GM13976 (cell line): ENCODE results near the gene MBP.

Experiments used
- DNase-seq: peaks from one replicate; pipeline ENCODE4 v3.0.0; 2012; ENCODE audit warnings: low spot score
- CTCF ChIP-seq: IDR thresholded peaks from 2 replicates; pipeline ENCODE4 v1.5.1; 2012; ENCODE audit warnings: borderline replicate concordance, mild to moderate bottlenecking; ENCODE audit not compliant: insufficient read depth; ENCODE audit errors: extremely low read depth, missing control alignments, control extremely low read depth
- in situ Hi-C: fragments of 300-500 bp; cut with MboI; formaldehyde crosslinking; loops from one replicate; pipeline ENCODE4 v1.12.0; 2022; ENCODE audit warnings: low sequenced_read_pairs, mixed read lengths, inconsistent platforms; ENCODE audit not compliant: unreplicated experiment

The MBP gene

GRCh38 chr18:77103187-77103850, 29.3 kb downstream of the MBP start:
- no peak for DNase-seq
- in situ Hi-C loops: loop anchor here (25.0 kb wide), 1 partner anchor 616 kb away; the partner anchor contains the start of gene ZNF516
- TF ChIP-seq CTCF: no peak

GRCh38 chr18:77102259-77103040, 30.1 kb downstream of the MBP start:
- in situ Hi-C loops: loop anchor here (25.0 kb wide), 1 partner anchor 615 kb away; the partner anchor contains the start of gene ZNF516
- peak; percentile 87 for DNase-seq
- no peak for TF ChIP-seq CTCF

- no peak for TF ChIP-seq CTCF
- in situ Hi-C loops: loop anchor here (25.0 kb wide), 1 partner anchor 614 kb away; the partner anchor contains the start of gene ZNF516
- DNase-seq: peak; percentile 72
Measured at GRCh38 chr18:77101410-77102258, 30.9 kb downstream of the MBP start.

- no peak for DNase-seq
- TF ChIP-seq CTCF: no peak
- in situ Hi-C loops: loop anchor here (25.0 kb wide), 1 partner anchor 614 kb away; the partner anchor contains the start of gene ZNF516
Measured at GRCh38 chr18:77100751-77101355, 31.7 kb downstream of the MBP start.

- no peak for TF ChIP-seq CTCF
- in situ Hi-C loops: loop anchor here (25.0 kb wide), 1 partner anchor 612 kb away; the partner anchor contains the start of gene ZNF516
- DNase-seq: no peak
Measured at GRCh38 chr18:77099485-77100370, 32.9 kb downstream of the MBP start.
